PC-3 (cell line): ENCODE measurements around the gene STK32C.
"Not testable (repeated sequence)": the region's sequence is repeated elsewhere in the genome, so short reads cannot be mapped to it uniquely, and the experiment has no call there.

Experiments
- CTCF ChIP-seq: fragments of 300-600 bp; sonication (generic); conservative IDR thresholded peaks from 2 replicates; pipeline ENCODE4 v1.5.1; 2017; ENCODE audit warnings: antibody characterized with exemption, low read depth, mild to moderate bottlenecking, low read length
- EZH2 ChIP-seq: fragments of 300-600 bp; sonication (generic); IDR thresholded peaks from one replicate; pipeline ENCODE4 v1.6.1; 2017; ENCODE audit warnings: antibody characterized with exemption, mild to moderate bottlenecking, low read length; ENCODE audit not compliant: unreplicated experiment
- EZH2phosphoT487 ChIP-seq: fragments of 300-600 bp; sonication (generic); IDR thresholded peaks from 2 replicates; pipeline ENCODE4 v1.6.1; 2018; ENCODE audit warnings: mild to moderate bottlenecking, antibody characterized with exemption, low read length, borderline replicate concordance

- TF ChIP-seq CTCF, EZH2, EZH2phosphoT487: not testable (repeated sequence)
Measured at GRCh38 chr10:132220996-132221395, 86.8 kb downstream of the STK32C start.
